HS-5 (cell line): ENCODE measurements around the gene TMEM260.
"Not testable (repeated sequence)": the region's sequence is repeated elsewhere in the genome, so short reads cannot be mapped to it uniquely, and the experiment has no call there.

ENCODE experiments used
- DNase-seq: peaks from one replicate; pipeline ENCODE4 v3.0.0-alpha.2; 2012; ENCODE audit warnings: low read depth

Gene TMEM260

DNA sequence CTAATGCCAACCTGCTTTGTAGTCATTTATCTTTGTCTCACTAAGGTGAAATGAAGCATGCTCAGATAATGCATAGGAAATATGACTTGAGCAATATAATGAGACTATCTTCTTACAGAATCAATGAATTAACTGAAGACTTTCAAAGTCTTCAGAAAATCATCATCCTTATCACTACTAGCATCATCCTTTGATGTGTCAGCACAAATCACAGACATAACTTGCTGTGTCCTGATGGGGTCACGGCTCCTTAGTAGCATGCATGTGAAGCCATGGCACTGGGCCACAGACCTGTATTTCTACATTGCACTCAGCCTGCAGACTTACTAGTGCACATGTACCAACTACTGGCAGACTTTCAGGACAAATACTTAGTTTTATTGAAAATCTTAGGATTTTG is 18.9 kb downstream of the TMEM260 start:
- DNase-seq: no peak

- DNase-seq: no peak
Observed at GRCh38 chr14:56603648-56604047, 24.1 kb downstream of the TMEM260 start.

GRCh38 chr14:56608689-56609088 is 29.1 kb downstream of the TMEM260 start:
- no peak for DNase-seq

DNA sequence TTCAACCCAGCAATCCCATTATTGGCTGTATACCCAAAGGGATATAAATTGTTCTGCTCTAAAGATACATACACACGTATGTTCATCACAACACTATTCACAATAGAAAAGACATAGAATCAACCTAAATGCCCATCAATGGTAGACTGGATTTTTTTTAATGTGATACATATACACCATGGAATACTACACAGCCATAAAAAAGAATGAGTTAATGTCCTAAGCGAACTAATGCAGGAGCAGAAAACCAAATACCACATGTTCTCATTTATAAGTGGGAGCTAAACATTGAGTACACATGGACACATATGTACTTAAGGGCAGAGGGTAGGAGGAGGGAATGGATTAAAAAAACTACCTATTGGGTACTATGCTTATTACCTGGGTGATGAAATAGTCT is 32.1 kb downstream of the TMEM260 start:
- not testable (repeated sequence) for DNase-seq

- DNase-seq: no peak
Observed at GRCh38 chr14:56617084-56617483, 37.5 kb downstream of the TMEM260 start.

DNA sequence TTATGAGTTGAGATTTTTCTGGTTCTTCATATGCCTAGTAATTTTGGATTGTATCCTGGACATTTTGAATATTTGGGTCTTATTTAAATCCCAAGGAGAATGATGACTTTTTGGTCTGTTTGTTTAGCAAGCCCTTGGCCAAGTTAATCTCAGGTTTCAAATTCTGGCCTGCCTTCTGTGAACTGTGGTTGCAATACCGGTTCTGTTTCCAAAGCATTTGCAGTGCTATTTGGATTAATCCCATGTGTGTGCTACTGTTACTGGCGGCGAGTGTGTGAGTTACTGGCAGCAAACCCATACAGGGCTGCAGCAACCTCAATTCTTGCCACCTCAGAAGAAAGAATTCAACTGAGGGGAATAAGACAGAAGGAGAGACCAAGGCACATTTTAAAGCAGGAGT is 51.1 kb downstream of the TMEM260 start:
- no peak for DNase-seq

- DNase-seq: no peak
Observed at GRCh38 chr14:56632195-56632594, 52.6 kb downstream of the TMEM260 start.

DNA sequence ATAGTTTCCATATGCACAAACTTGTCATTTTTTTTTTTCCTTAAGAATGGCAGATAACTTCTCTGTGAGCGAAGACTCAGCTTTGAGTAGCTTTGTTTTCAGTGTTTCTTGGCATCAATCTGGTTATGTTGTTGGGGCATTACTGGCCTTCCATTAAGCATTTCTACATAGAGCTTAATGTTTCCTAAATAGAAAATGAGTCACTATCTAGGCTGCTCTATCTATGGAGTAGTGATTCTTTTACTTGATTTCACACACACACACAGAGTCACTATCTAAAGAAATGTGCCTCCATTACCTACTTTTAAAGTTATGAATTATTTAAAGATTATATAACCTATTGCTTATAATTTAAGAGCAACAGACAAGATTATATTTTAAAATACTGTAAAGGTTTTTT is 53.9 kb downstream of the TMEM260 start:
- no peak for DNase-seq

- no peak for DNase-seq
Observed at GRCh38 chr14:56635041-56635440, 55.4 kb downstream of the TMEM260 start.

DNA sequence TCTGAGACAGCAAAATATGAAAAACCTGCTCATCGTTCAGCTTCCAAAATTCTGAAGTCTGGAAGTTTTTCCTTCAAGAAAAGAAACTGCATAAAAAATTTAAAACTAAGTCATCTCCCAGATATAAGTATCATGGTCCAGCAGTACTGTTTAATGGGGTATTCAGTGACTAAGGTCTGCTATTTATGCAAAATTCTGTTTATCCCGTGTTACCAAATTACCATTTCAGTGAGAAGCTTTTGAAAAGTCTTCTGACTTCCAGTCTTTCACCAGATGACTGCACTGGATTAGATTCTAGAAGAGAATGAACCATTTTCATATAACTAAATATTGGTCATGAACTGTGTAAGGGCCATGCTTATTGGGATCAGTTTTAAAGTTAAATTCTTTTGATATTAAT is 67.9 kb downstream of the TMEM260 start:
- no peak for DNase-seq

GRCh38 chr14:56648508-56649301 is 69.1 kb downstream of the TMEM260 start:
- no peak for DNase-seq

- no peak for DNase-seq
Observed at GRCh38 chr14:56649382-56649781, 69.8 kb downstream of the TMEM260 start.

DNA sequence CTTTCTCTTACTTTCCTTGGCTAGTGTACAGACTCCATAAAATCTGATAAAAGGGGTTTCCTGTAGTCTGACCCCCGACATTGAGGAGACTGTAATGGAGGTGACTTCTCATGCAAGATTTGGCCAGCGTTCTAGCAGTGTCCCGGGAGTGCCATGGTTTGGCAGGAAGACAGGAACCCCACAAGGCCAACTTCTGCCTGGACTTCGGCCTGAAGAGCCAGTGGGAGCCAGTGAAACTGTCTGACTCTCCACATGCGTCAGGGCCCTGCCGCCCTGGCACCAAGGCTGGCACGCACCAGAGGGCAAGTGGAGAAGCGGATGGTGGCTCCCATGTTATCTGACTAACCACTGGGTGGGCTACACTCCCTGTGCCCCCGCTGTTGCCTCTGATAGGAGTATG is 70.5 kb downstream of the TMEM260 start:
- no peak for DNase-seq

DNA sequence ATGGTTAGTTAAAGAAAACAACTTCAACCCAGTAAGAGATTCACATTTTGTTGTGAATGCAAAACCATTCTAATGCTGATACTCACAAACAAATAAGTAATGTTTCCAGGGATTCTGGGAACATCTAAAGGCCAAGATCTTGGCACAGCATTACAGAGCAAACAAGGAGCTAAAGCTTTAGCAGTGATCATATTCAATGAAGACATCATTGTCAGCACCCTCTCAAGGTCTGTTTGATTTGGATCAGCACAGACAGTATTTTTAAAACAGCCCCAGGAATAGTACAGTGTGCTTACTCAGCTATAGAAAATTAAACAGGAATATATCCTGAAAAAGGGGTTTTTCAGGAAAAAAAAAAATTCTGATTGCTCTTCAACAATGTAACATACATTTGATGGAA is 71.4 kb downstream of the TMEM260 start:
- DNase-seq: no peak

- DNase-seq: no peak
Observed at GRCh38 chr14:56657604-56658003, 78.0 kb downstream of the TMEM260 start.

- DNase-seq: no peak
Observed at GRCh38 chr14:56659378-56659777, 79.8 kb downstream of the TMEM260 start.

GRCh38 chr14:56659964-56660551 is 80.5 kb downstream of the TMEM260 start:
- peak; percentile 20 for DNase-seq

- DNase-seq: no peak
Observed at GRCh38 chr14:56660677-56661389, 81.2 kb downstream of the TMEM260 start.

GRCh38 chr14:56661478-56661877 is 81.9 kb downstream of the TMEM260 start:
- no peak for DNase-seq

GRCh38 chr14:56664811-56665421 is 85.3 kb downstream of the TMEM260 start:
- DNase-seq: no peak

- DNase-seq: no peak
Observed at GRCh38 chr14:56666294-56666693, 86.7 kb downstream of the TMEM260 start.

DNA sequence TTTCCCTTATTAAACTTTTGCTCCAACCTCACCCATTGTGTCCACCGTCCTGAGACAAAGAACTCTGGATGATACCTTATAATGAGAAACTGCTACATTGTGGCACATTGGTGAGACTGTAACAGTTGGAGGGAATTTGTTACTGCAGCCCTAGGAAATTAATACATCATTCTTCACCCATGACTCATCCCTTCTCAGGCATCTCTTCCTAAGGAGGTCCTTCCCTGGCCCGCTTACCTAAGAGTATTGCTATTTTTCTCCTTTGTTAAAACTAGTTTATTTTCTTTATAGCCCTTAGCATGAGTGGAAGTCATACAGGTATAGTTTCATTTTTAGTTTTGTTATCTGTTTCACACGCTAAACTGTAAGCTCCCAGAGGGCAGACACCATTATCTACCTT is 87.1 kb downstream of the TMEM260 start:
- DNase-seq: peak; percentile 31

GRCh38 chr14:56667290-56667689 is 87.7 kb downstream of the TMEM260 start:
- not testable (repeated sequence) for DNase-seq
